MM.1S (cell line): Measurements from ENCODE around the gene LRRK1.

Experiments used
- DNase-seq: peaks from one replicate; pipeline ENCODE4 v3.0.0-alpha.2; 2015
- H2AFZ ChIP-seq: fragments of 300-600 bp; sonication (generic); 2 replicates; pipeline ENCODE4 v1.6.0; 2016; ENCODE audit warnings: antibody characterized with exemption, low read length
- H3F3A ChIP-seq: fragments of 300-600 bp; sonication (generic); 2 replicates; pipeline ENCODE4 v1.6.1; 2016; ENCODE audit warnings: mild to moderate bottlenecking, antibody characterized with exemption, low read length, moderate library complexity, mixed read lengths; ENCODE audit not compliant: insufficient read depth
- H3K27ac ChIP-seq: fragments of 300-600 bp; sonication (generic); 2 replicates; pipeline ENCODE4 v1.5.1; 2016; ENCODE audit warnings: mild to moderate bottlenecking, low read length
- H3K27me3 ChIP-seq: fragments of 300-600 bp; sonication (generic); replicated peaks from 2 replicates; pipeline ENCODE4 v1.6.0; 2016; ENCODE audit warnings: low read length; ENCODE audit not compliant: insufficient read depth
- H3K36me3 ChIP-seq: fragments of 300-600 bp; sonication (generic); replicated peaks from 2 replicates; pipeline ENCODE4 v1.6.1; 2016; ENCODE audit warnings: mild to moderate bottlenecking, low read length, mixed read lengths; ENCODE audit not compliant: insufficient read depth
- H3K4me1 ChIP-seq: fragments of 300-600 bp; sonication (generic); 2 replicates; pipeline ENCODE4 v1.6.1; 2016; ENCODE audit warnings: low read length, mixed read lengths
- H3K4me2 ChIP-seq: fragments of 300-600 bp; sonication (generic); 2 replicates; pipeline ENCODE4 v1.6.0; 2016; ENCODE audit warnings: low read depth, low read length
- H3K4me3 ChIP-seq: fragments of 300-600 bp; sonication (generic); 2 replicates; pipeline ENCODE4 v1.5.1; 2016; ENCODE audit warnings: low read length, mixed read lengths
- H3K79me2 ChIP-seq: fragments of 300-600 bp; sonication (generic); 2 replicates; pipeline ENCODE4 v1.6.1; 2016; ENCODE audit warnings: mixed run types, low read length, mixed read lengths
- H3K9ac ChIP-seq: fragments of 300-600 bp; sonication (generic); 2 replicates; pipeline ENCODE4 v1.6.1; 2016; ENCODE audit warnings: low read length, mixed read lengths
- H3K9me2 ChIP-seq: fragments of 300-600 bp; sonication (generic); replicated peaks from 2 replicates; pipeline ENCODE4 v1.6.1; 2016; ENCODE audit warnings: mild to moderate bottlenecking, low read length, mixed read lengths; ENCODE audit not compliant: insufficient read depth
- H3K9me3 ChIP-seq: fragments of 300-600 bp; sonication (generic); replicated peaks from 2 replicates; pipeline ENCODE4 v1.6.1; 2016; ENCODE audit warnings: mild to moderate bottlenecking, low read length, mixed read lengths; ENCODE audit not compliant: insufficient read depth
- H4K20me1 ChIP-seq: fragments of 300-600 bp; sonication (generic); 2 replicates; pipeline ENCODE4 v1.6.1; 2016; ENCODE audit warnings: mild to moderate bottlenecking, low read length, moderate library complexity, mixed read lengths; ENCODE audit not compliant: insufficient read depth
- CTCF ChIP-seq: fragments of 300-600 bp; sonication (generic); IDR thresholded peaks from 2 replicates; pipeline ENCODE4 v1.5.1; 2016; ENCODE audit warnings: antibody characterized with exemption, low read length, mixed read lengths
- EZH2 ChIP-seq: fragments of 300-600 bp; sonication (generic); optimal IDR thresholded peaks from 2 replicates; pipeline ENCODE3; 2017; ENCODE audit warnings: low read depth, mild to moderate bottlenecking, antibody characterized with exemption, low read length, mixed read lengths
- EZH2phosphoT487 ChIP-seq: fragments of 300-600 bp; sonication (generic); IDR thresholded peaks from 2 replicates; pipeline ENCODE4 v1.6.1; 2018; ENCODE audit warnings: antibody characterized with exemption, low read length

LRRK1 gene

GRCh38 chr15:100981086-100981485, 61.9 kb downstream of the LRRK1 start:
- H3K9ac ChIP-seq, result no peak overlapping the region
- H3K27me3 ChIP-seq, result no peaks in the 10 kb centered on the region
- no peak for DNase-seq
- H3K27ac ChIP-seq, result no peak overlapping the region
- no peak overlapping the region for H2AFZ ChIP-seq
- 0 out of 2 replicates have a peak, but pooled peaks cover 5% of the 10 kb centered on the region for H3K79me2 ChIP-seq
- H3K9me3 ChIP-seq, result no peaks in the 10 kb centered on the region
- H3K4me2 ChIP-seq, result no peak overlapping the region
- H4K20me1 ChIP-seq, result no peaks in the 10 kb centered on the region
- no peaks in the 10 kb centered on the region for H3K4me1 ChIP-seq
- no peaks in the 10 kb centered on the region for H3K9me2 ChIP-seq
- no peaks in the 10 kb centered on the region for H3F3A ChIP-seq
- H3K4me3 ChIP-seq, result no peak overlapping the region
- H3K36me3 ChIP-seq, result no peaks in the 10 kb centered on the region; the same call in 1 of the 2 replicates
- no peak for TF ChIP-seq EZH2phosphoT487

- TF ChIP-seq CTCF, result no peak
- TF ChIP-seq EZH2, result no peak
- no peak for TF ChIP-seq EZH2phosphoT487
- Histone ChIP-seq H3K4me1 (no peaks in the 10 kb centered on the region), H3K9me2 (no peaks in the 10 kb centered on the region), H4K20me1 (no peaks in the 10 kb centered on the region), H3K79me2 (0 out of 2 replicates have a peak, but pooled peaks cover 5% of the 10 kb centered on the region), H3K9me3 (no peaks in the 10 kb centered on the region), H3F3A (no peaks in the 10 kb centered on the region), H3K4me3 (no peak overlapping the region), H3K27ac (no peak overlapping the region), H3K36me3 (no peaks in the 10 kb centered on the region; the same call in 1 of the 2 replicates), H3K4me2 (no peak overlapping the region), H3K9ac (no peak overlapping the region), H3K27me3 (no peaks in the 10 kb centered on the region), H2AFZ (no peak overlapping the region)
- DNase-seq, result no peak
Measured at GRCh38 chr15:100983221-100983620, 64.1 kb downstream of the LRRK1 start.

DNA sequence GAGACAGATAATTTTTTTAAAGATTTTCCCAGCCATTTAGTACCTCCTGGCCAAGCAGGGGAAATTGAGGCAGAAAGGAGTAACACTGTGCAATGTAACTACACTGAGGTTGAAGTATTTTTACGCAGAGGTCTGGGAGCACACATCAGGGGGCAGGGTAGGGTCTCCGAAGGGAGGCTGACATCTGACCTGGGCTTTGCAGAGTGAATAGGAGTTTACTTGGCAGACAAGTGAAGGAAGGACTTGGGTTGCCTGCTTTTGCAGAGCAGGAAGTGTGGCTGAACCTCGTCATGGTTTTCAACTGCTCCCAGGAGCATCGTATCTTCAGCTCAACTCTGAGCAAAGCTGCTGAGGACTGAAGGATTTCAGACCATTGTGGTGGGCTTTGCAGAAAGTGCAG, 66.2 kb downstream of the LRRK1 start:
- TF ChIP-seq CTCF, result no peak
- no peak for TF ChIP-seq EZH2
- no peak for TF ChIP-seq EZH2phosphoT487
- Histone ChIP-seq H3K9ac (no peak overlapping the region), H3K9me2 (no peaks in the 10 kb centered on the region), H4K20me1 (no peaks in the 10 kb centered on the region), H3K27ac (no peak overlapping the region), H3K79me2 (0 out of 2 replicates have a peak, but pooled peaks cover 5% of the 10 kb centered on the region), H3K4me1 (no peaks in the 10 kb centered on the region), H2AFZ (no peak overlapping the region), H3F3A (no peaks in the 10 kb centered on the region), H3K9me3 (no peaks in the 10 kb centered on the region), H3K4me2 (no peak overlapping the region), H3K36me3 (no peaks in the 10 kb centered on the region; the same call in 1 of the 2 replicates), H3K27me3 (no peaks in the 10 kb centered on the region), H3K4me3 (no peak overlapping the region)
- no peak for DNase-seq

GRCh38 chr15:100986158-100986896, 67.2 kb downstream of the LRRK1 start:
- Histone ChIP-seq H3K4me2 (no peak overlapping the region), H3K27me3 (no peaks in the 10 kb centered on the region), H3K4me1 (no peaks in the 10 kb centered on the region), H3K9ac (no peak overlapping the region), H3K36me3 (no peaks in the 10 kb centered on the region), H3F3A (no peaks in the 10 kb centered on the region), H3K27ac (no peak overlapping the region), H3K79me2 (0 out of 2 replicates have a peak, but pooled peaks cover 5% of the 10 kb centered on the region), H3K9me2 (no peaks in the 10 kb centered on the region), H2AFZ (no peak overlapping the region), H3K9me3 (no peaks in the 10 kb centered on the region), H4K20me1 (no peaks in the 10 kb centered on the region), H3K4me3 (no peak overlapping the region)
- TF ChIP-seq CTCF (no peak), EZH2phosphoT487 (no peak), EZH2 (no peak)
- no peak for DNase-seq
